Colon (tissue), 2 donors: Measurements from ENCODE around the gene GNG4.

ENCODE experiments used
- FAIRE-seq: peaks from 2 replicates; lab custom pipeline; 2012; peaks lifted over from hg19 to GRCh38; lab: Jason Lieb, UNC
- donor health status: control.
- donor health status: control.

Gene GNG4

GRCh38 chr1:235527196-235527814 is 122.3 kb downstream of the GNG4 start:
- no peak for FAIRE-seq

GRCh38 chr1:235525314-235525713 is 124.3 kb downstream of the GNG4 start:
- no peak for FAIRE-seq

GRCh38 chr1:235516862-235517446 is 132.6 kb downstream of the GNG4 start:
- FAIRE-seq: no peak

- FAIRE-seq: no peak
These were observed 133.6 kb downstream of the GNG4 start for GRCh38 chr1:235515844-235516512.

- FAIRE-seq: peak; percentile 10
These were observed 135.9 kb downstream of the GNG4 start for GRCh38 chr1:235513495-235514366.

- no peak for FAIRE-seq
These were observed 137.9 kb downstream of the GNG4 start for GRCh38 chr1:235511470-235512240.

GRCh38 chr1:235510823-235511222 is 138.8 kb downstream of the GNG4 start:
- FAIRE-seq: no peak

- FAIRE-seq: no peak
These were observed 142.0 kb downstream of the GNG4 start for GRCh38 chr1:235507623-235508022.

GRCh38 chr1:235504494-235505222 is 144.9 kb downstream of the GNG4 start:
- no peak for FAIRE-seq

- no peak for FAIRE-seq
These were observed 145.5 kb downstream of the GNG4 start, which contains the start of gene B3GALNT2 for GRCh38 chr1:235504122-235504493. TSS of gene B3GALNT2 (minus strand) at chr1:235504452. CDS start at chr1:235504252, 200 bp downstream.

- no peak for FAIRE-seq
These were observed 146.0 kb downstream of the GNG4 start for GRCh38 chr1:235503403-235504121.

GRCh38 chr1:235502601-235503402 is 146.8 kb downstream of the GNG4 start:
- no peak for FAIRE-seq

- no peak for FAIRE-seq
These were observed 148.5 kb downstream of the GNG4 start for GRCh38 chr1:235500971-235501540.
